ENCODE data around the gene ATP6V0A4.
"Not testable (repeated sequence)": the region's sequence is repeated elsewhere in the genome, so short reads cannot be mapped to it uniquely, and the experiment has no call there.

ATP6V0A4 gene

GRCh38 chr7:138749960-138750359 lies 48.0 kb downstream of the ATP6V0A4 start:
- DNase-seq: no peak

- DNase-seq: no peak
These were observed 49.3 kb downstream of the ATP6V0A4 start for GRCh38 chr7:138748666-138749065.

- no peak for DNase-seq
These were observed 51.9 kb downstream of the ATP6V0A4 start for GRCh38 chr7:138746073-138746472.

GRCh38 chr7:138745189-138745588 lies 52.8 kb downstream of the ATP6V0A4 start:
- no peak for DNase-seq

- no peak for DNase-seq
These were observed 56.6 kb downstream of the ATP6V0A4 start for GRCh38 chr7:138741453-138741735.

- DNase-seq: no peak
These were observed 58.1 kb downstream of the ATP6V0A4 start for GRCh38 chr7:138739859-138740258.

- DNase-seq: peak; percentile 75
These were observed 59.3 kb downstream of the ATP6V0A4 start for GRCh38 chr7:138738551-138739335.

GRCh38 chr7:138738114-138738513 lies 59.9 kb downstream of the ATP6V0A4 start:
- no peak for DNase-seq

GRCh38 chr7:138735399-138735798 lies 62.6 kb downstream of the ATP6V0A4 start:
- no peak for DNase-seq

GRCh38 chr7:138731733-138732132 lies 66.3 kb downstream of the ATP6V0A4 start:
- DNase-seq: not testable (repeated sequence)

- DNase-seq: no peak
These were observed 68.6 kb downstream of the ATP6V0A4 start for GRCh38 chr7:138729444-138729843.

GRCh38 chr7:138727336-138728099 lies 70.5 kb downstream of the ATP6V0A4 start:
- DNase-seq: no peak

- DNase-seq: no peak
These were observed 71.7 kb downstream of the ATP6V0A4 start for GRCh38 chr7:138726288-138726687.

- DNase-seq: no peak
These were observed 77.7 kb downstream of the ATP6V0A4 start for GRCh38 chr7:138720286-138720685.

- no peak for DNase-seq
These were observed 81.1 kb downstream of the ATP6V0A4 start for GRCh38 chr7:138716889-138717288.

GRCh38 chr7:138713191-138713590 lies 84.8 kb downstream of the ATP6V0A4 start:
- DNase-seq: no peak

GRCh38 chr7:138712652-138713051 lies 85.3 kb downstream of the ATP6V0A4 start:
- no peak for DNase-seq

GRCh38 chr7:138710536-138711385 lies 87.2 kb downstream of the ATP6V0A4 start:
- no peak for DNase-seq

GRCh38 chr7:138705167-138705566 lies 92.8 kb downstream of the ATP6V0A4 start:
- no peak for DNase-seq

- no peak for DNase-seq
These were observed 96.5 kb downstream of the ATP6V0A4 start for GRCh38 chr7:138701537-138701923.

GRCh38 chr7:138700857-138701536 lies 97.0 kb downstream of the ATP6V0A4 start, which contains the start of gene SVOPL:
Gene SVOPL, minus strand, starts transcription at chr7:138701362. Its CDS starts 22,317 bp downstream, at chr7:138679045.
- DNase-seq: no peak

GRCh38 chr7:138699661-138700060 lies 98.3 kb downstream of the ATP6V0A4 start:
- no peak for DNase-seq

- no peak for DNase-seq
These were observed 99.7 kb downstream of the ATP6V0A4 start for GRCh38 chr7:138698281-138698680.

All from T-helper 9 cell (primary cell).